ENCODE measurements around the gene TENM4.

Gene TENM4

GRCh38 chr11:79352349-79352703 lies 88.5 kb downstream of the TENM4 start:
- Mint-ChIP-seq H3K27ac (no peak overlapping the region), H3K9me3 (no peaks in the 10 kb centered on the region), H3K4me1 (ENCODE audit: low read depth) (no peaks in the 10 kb centered on the region), H3K4me3 (no peak overlapping the region), H3K36me3 (ENCODE audit: low read depth) (no peaks in the 10 kb centered on the region), H3K27me3 (peaks cover 23% of the 10 kb centered on the region)
- intact Hi-C loops (cut with micrococcal nuclease): no loop called here

- no peaks in the 10 kb centered on the region for H3K36me3 Mint-ChIP-seq (ENCODE audit: low read depth)
- H3K27me3 Mint-ChIP-seq: peaks cover 22% of the 10 kb centered on the region
- intact Hi-C loops (cut with micrococcal nuclease): no loop called here
- no peaks in the 10 kb centered on the region for H3K9me3 Mint-ChIP-seq
- no peaks in the 10 kb centered on the region for H3K4me1 Mint-ChIP-seq (ENCODE audit: low read depth)
- no peak overlapping the region for H3K27ac Mint-ChIP-seq
- no peak overlapping the region for H3K4me3 Mint-ChIP-seq
Measured at GRCh38 chr11:79348976-79349682, 91.7 kb downstream of the TENM4 start.

DNA sequence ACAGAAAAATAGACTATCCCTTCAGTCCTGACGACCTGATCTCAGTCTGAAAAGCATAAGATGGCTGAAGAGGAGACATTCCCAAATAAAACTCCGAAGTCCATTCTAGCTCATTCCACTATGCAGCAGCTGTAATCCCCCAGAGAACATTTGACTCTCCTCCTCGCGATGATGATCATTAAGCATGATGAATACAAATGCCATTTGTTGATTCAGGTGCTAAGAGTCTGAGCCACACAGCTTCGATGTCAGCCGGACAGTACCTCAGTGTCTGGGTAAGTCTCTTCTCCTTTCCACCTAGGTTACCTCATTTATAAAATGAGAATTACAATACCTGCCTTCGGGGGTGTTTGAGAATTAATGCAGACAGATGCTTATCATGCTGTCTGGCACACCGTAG lies 94.8 kb downstream of the TENM4 start:
- Mint-ChIP-seq H3K27ac (no peak overlapping the region), H3K27me3 (peaks cover 17% of the 10 kb centered on the region), H3K36me3 (ENCODE audit: low read depth) (no peaks in the 10 kb centered on the region), H3K4me1 (ENCODE audit: low read depth) (no peaks in the 10 kb centered on the region), H3K4me3 (no peak overlapping the region), H3K9me3 (no peaks in the 10 kb centered on the region)
- intact Hi-C loops (cut with micrococcal nuclease): no loop called here

DNA sequence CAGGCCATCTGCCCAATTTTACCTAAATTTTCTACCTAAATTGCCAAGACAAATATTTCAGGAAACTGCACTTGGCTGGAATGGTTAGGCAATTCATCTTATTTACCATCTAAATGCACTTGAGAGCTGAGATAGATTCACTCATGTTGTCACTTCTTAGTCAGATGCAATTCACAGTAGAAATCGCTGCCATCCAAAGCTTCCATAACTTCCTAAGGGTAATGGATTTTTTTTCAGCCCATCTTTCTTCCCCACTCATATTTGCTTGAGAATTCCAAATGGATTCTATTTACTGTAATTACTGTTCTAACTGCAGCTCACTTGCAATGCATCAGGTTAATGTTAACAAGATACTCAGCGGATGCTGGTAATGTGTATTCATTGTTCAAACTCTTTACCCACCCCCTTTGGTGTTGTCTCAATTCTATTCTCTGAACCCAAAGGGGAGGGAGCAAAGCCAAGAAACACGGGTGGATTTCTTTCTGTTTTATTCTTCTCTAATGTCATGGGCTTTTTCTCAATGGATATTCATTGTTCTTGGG lies 96.0 kb downstream of the TENM4 start:
- no peaks in the 10 kb centered on the region for H3K9me3 Mint-ChIP-seq
- H3K36me3 Mint-ChIP-seq (ENCODE audit: low read depth): no peaks in the 10 kb centered on the region

GRCh38 chr11:79342686-79343085 lies 98.1 kb downstream of the TENM4 start:
- Mint-ChIP-seq H3K4me1 (ENCODE audit: low read depth) (no peaks in the 10 kb centered on the region), H3K27me3 (peaks cover 13% of the 10 kb centered on the region), H3K27ac (no peak overlapping the region), H3K36me3 (ENCODE audit: low read depth) (no peaks in the 10 kb centered on the region), H3K4me3 (no peak overlapping the region), H3K9me3 (no peaks in the 10 kb centered on the region)
- intact Hi-C loops (cut with micrococcal nuclease): no loop called here

More for the DNA sequence above, 96.0 kb downstream of the TENM4 start:
- Mint-ChIP-seq H3K4me3 (no peak overlapping the region), H3K27ac (no peak overlapping the region), H3K27me3 (peaks cover 11% of the 10 kb centered on the region), H3K4me1 (ENCODE audit: low read depth) (no peaks in the 10 kb centered on the region)
- intact Hi-C loops (cut with micrococcal nuclease): no loop called here

DNA sequence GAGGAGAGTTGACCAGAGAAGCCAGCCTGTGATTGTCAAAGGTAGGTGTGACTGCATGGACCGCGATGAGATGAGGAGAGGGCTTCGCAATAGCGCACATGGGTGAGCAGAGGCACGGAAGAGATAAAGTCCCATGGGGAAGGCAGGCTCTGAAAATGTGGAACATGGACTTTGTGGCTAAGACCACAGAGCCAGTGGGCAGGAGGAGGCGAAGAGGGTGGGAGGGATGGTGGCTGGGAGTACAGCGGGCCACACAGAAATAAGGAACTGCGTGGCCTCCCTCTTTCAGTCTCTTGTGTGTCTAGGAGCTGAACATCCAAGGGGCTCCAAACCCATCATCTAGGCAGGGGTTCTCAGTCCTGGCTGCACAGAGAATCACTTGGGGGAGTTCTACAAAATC lies 98.6 kb downstream of the TENM4 start:
- H3K4me3 Mint-ChIP-seq: no peak overlapping the region
- no peaks in the 10 kb centered on the region for H3K9me3 Mint-ChIP-seq
- no peak overlapping the region for H3K27ac Mint-ChIP-seq
- H3K4me1 Mint-ChIP-seq (ENCODE audit: low read depth): no peaks in the 10 kb centered on the region
- peaks cover 13% of the 10 kb centered on the region for H3K27me3 Mint-ChIP-seq
- intact Hi-C loops (cut with micrococcal nuclease): no loop called here
- H3K36me3 Mint-ChIP-seq (ENCODE audit: low read depth): no peaks in the 10 kb centered on the region

DNA sequence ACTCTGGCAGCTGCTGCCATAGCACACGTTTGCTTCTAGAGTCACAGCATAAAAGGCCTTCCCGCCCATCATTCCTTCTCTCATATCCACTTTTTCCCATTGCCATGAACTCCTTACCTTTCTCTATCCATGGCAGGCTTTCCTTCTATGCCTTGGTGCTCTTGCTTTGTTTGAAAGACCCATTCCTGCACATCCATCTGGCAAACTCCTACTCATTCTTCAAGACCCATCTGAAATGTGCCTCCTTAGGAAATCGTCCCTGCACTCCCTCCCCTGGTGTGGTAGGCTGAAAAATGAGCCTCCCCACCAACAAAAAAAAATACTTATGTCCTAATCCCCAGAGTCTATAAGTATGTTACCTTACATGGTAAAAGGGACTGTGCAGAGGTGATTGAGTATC lies 100.3 kb downstream of the TENM4 start:
- peaks cover 13% of the 10 kb centered on the region for H3K27me3 Mint-ChIP-seq
- H3K27ac Mint-ChIP-seq: no peak overlapping the region
- no peaks in the 10 kb centered on the region for H3K36me3 Mint-ChIP-seq (ENCODE audit: low read depth)
- intact Hi-C loops (cut with micrococcal nuclease): no loop called here
- H3K4me1 Mint-ChIP-seq (ENCODE audit: low read depth): no peaks in the 10 kb centered on the region
- no peaks in the 10 kb centered on the region for H3K9me3 Mint-ChIP-seq
- H3K4me3 Mint-ChIP-seq: no peak overlapping the region

GRCh38 chr11:79336797-79337517 lies 103.9 kb downstream of the TENM4 start:
- Mint-ChIP-seq H3K4me1 (ENCODE audit: low read depth) (no peaks in the 10 kb centered on the region), H3K27ac (no peak overlapping the region), H3K9me3 (no peaks in the 10 kb centered on the region), H3K36me3 (ENCODE audit: low read depth) (no peaks in the 10 kb centered on the region), H3K4me3 (no peak overlapping the region), H3K27me3 (peaks cover 15% of the 10 kb centered on the region)
- intact Hi-C loops (cut with micrococcal nuclease): no loop called here

- Mint-ChIP-seq H3K36me3 (ENCODE audit: low read depth) (no peaks in the 10 kb centered on the region), H3K4me1 (ENCODE audit: low read depth) (no peaks in the 10 kb centered on the region)
Measured at GRCh38 chr11:79335681-79336080, 105.1 kb downstream of the TENM4 start.

DNA sequence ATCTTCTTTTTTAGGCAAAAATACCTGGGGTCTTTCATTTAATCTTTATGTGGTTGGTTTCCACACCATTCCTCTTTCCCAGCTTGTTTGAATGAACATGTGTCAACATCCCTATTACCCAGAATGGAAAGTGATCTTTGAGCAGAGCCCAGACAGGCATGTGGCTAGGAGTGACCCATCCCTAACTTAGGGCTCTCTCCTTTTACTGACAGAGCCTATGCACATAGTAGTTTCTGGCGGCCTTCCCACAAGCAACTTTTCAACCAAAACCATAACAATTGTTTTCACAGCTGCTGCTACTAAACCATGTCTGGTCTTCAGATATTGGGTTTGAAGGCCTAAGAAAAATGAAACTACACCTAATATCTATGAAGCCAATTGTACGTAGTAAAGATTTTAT lies 107.5 kb downstream of the TENM4 start:
- H3K27me3 Mint-ChIP-seq: peaks cover 17% of the 10 kb centered on the region
- intact Hi-C loops (cut with micrococcal nuclease): no loop called here
- no peaks in the 10 kb centered on the region for H3K36me3 Mint-ChIP-seq (ENCODE audit: low read depth)
- no peak overlapping the region for H3K27ac Mint-ChIP-seq
- no peaks in the 10 kb centered on the region for H3K4me1 Mint-ChIP-seq (ENCODE audit: low read depth)
- H3K9me3 Mint-ChIP-seq: no peaks in the 10 kb centered on the region
- H3K4me3 Mint-ChIP-seq: no peak overlapping the region

More at GRCh38 chr11:79335681-79336080, 105.1 kb downstream of the TENM4 start:
- H3K9me3 Mint-ChIP-seq: no peaks in the 10 kb centered on the region
- peaks cover 17% of the 10 kb centered on the region for H3K27me3 Mint-ChIP-seq
- H3K27ac Mint-ChIP-seq: no peak overlapping the region
- H3K4me3 Mint-ChIP-seq: no peak overlapping the region
- intact Hi-C loops (cut with micrococcal nuclease): no loop called here

DNA sequence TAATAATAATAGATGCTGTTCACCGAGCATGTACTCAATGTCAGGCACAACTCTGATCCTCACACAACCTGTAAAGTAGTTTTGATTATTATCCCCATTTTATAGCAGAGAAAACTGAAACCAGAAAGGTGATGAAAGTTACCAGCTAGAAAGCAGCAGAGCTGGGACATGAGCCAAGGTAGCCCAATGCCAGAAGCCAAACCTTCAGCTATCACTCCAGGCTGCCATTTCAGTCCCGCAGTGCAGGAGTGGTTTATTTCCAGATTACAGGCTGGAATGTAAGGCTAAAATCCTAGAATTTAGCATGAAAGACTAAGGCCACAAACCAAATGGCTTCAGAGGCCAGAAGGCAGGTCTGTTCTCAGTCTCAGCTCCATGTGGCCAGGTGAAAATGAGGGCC lies 108.8 kb downstream of the TENM4 start:
- Mint-ChIP-seq H3K4me3 (no peak overlapping the region), H3K9me3 (no peaks in the 10 kb centered on the region), H3K36me3 (ENCODE audit: low read depth) (no peaks in the 10 kb centered on the region), H3K27ac (no peak overlapping the region), H3K4me1 (ENCODE audit: low read depth) (no peaks in the 10 kb centered on the region), H3K27me3 (peaks cover 20% of the 10 kb centered on the region)
- intact Hi-C loops (cut with micrococcal nuclease): no loop called here

DNA sequence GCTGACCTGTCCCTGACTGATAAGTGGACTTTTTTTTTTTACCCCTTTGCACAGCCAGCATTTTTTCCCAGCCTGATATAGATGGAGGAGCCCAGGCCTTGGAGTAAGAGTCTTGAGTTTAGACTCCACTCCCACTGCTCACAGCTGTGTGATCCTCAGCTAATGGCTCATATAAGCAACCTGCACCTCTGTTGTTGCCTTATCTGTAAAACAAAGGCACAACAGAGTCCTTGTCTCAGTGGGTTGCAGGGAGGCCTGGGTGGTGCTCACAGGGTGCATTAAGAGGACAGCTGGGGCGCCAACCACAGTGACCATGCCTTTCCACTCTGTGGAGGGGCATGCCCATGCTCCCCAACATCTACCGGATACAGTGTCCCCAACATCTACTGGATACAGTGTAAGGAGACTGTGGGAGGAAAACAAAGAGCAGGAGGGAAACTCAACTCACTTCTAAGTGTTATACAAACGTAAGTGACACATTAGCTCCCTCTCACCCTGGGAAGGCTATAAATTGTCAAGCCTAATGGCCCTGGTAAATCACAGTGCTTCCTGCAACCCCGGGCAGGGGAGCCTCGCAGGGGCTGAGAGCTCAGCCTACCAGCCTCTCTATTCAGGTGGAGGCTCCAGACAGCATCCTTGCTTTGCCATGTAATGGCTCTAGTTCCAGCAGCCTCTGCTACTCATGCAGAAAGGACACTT lies 109.5 kb downstream of the TENM4 start:
- H3K4me3 Mint-ChIP-seq: no peak overlapping the region

DNA sequence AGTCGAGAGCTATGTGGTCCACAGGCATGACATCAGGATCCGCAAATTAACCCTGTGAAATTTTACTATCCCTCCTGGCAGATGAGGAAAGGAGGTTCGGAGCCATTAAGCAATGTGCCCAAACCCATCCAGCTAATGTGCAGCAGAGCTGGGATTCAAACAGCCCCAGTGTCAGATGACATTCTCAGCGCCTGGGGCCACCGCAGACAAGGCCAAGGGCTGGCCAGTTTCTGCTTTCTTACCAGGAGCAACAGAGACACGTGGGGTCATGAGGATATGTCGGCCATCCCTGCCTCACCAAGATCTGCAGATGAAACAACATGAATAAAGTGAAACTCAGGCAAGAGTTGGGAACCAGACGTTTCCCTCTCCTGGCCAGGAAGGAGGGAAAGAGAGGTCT lies 110.2 kb downstream of the TENM4 start:
- H3K36me3 Mint-ChIP-seq (ENCODE audit: low read depth): no peaks in the 10 kb centered on the region
- H3K27me3 Mint-ChIP-seq: peaks cover 23% of the 10 kb centered on the region
- H3K4me3 Mint-ChIP-seq: no peak overlapping the region
- H3K9me3 Mint-ChIP-seq: no peaks in the 10 kb centered on the region
- H3K27ac Mint-ChIP-seq: no peak overlapping the region
- no peaks in the 10 kb centered on the region for H3K4me1 Mint-ChIP-seq (ENCODE audit: low read depth)
- intact Hi-C loops (cut with micrococcal nuclease): no loop called here

More for the DNA sequence above, 109.5 kb downstream of the TENM4 start:
- Mint-ChIP-seq H3K9me3 (no peaks in the 10 kb centered on the region), H3K4me1 (ENCODE audit: low read depth) (no peaks in the 10 kb centered on the region), H3K27me3 (peaks cover 20% of the 10 kb centered on the region), H3K27ac (no peak overlapping the region), H3K36me3 (ENCODE audit: low read depth) (no peaks in the 10 kb centered on the region)
- intact Hi-C loops (cut with micrococcal nuclease): no loop called here

DNA sequence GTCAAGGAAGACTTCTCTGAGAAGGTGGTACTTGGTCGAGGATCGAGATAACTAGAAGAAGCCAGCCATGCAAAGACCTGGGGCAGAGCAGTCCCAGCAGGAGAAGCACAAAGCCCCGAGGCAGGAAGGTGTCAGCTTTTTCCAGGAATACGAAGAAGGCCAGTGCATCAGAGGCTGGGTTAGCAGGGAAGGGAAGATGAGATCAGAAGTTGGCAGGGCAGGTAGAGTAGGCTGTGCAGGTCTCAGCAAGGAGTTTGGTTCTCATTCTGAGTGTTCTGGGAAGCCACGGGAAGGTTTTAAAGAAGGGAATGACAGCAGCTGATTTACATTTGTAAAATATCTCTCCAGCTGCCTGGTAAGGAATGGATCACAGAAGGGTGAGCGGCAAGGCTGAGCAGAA lies 111.3 kb downstream of the TENM4 start:
- Mint-ChIP-seq H3K27ac (no peak overlapping the region), H3K4me3 (no peak overlapping the region), H3K27me3 (peaks cover 23% of the 10 kb centered on the region), H3K9me3 (no peaks in the 10 kb centered on the region), H3K4me1 (ENCODE audit: low read depth) (no peaks in the 10 kb centered on the region), H3K36me3 (ENCODE audit: low read depth) (no peaks in the 10 kb centered on the region)
- intact Hi-C loops (cut with micrococcal nuclease): no loop called here

Data from dendritic cell treated with granulocyte-macrophage colony-stimulating factor and Interleukin-4, amounts not matched to agents 40 ng/mL and 50 ng/mL, for 4 days (primary cell).